ENCODE data around the gene EXOC3.

EXOC3 gene

GRCh38 chr5:421901-422300, 21.1 kb upstream of the EXOC3 start:
- H3K27ac ChIP-seq (ENCODE audit: low read length): no peak overlapping the region
- H3K9me3 ChIP-seq (ENCODE audit: control insufficient read depth in 1 of 2, low read length in 2 of 2): no peaks in the 10 kb centered on the region
- H3K4me3 ChIP-seq (ENCODE audit: low read depth in 1 of 2, low read length in 2 of 2): no peak overlapping the region

GRCh38 chr5:422323-423232, 20.4 kb upstream of the EXOC3 start:
- H3K36me3 ChIP-seq (ENCODE audit: control insufficient read depth in 1 of 2, insufficient read depth in 2 of 2, low read length in 2 of 2): no peaks in the 10 kb centered on the region
- H3K9me3 ChIP-seq (ENCODE audit: control insufficient read depth in 1 of 2, low read length in 2 of 2): no peaks in the 10 kb centered on the region
- no peak overlapping the region for H3K27ac ChIP-seq (ENCODE audit: low read length)
- no peak overlapping the region for H3K4me3 ChIP-seq (ENCODE audit: low read depth in 1 of 2, low read length in 2 of 2)
- H3K4me1 ChIP-seq (ENCODE audit: control insufficient read depth in 1 of 2, insufficient read depth in 2 of 2, low read length in 2 of 2): no peaks in the 10 kb centered on the region
- H3K27me3 ChIP-seq (ENCODE audit: low read depth, low read length): no peaks in the 10 kb centered on the region

More at GRCh38 chr5:421901-422300, 21.1 kb upstream of the EXOC3 start:
- Histone ChIP-seq H3K36me3 (ENCODE audit: control insufficient read depth in 1 of 2, insufficient read depth in 2 of 2, low read length in 2 of 2) (no peaks in the 10 kb centered on the region), H3K27me3 (ENCODE audit: low read depth, low read length) (no peaks in the 10 kb centered on the region), H3K4me1 (ENCODE audit: control insufficient read depth in 1 of 2, insufficient read depth in 2 of 2, low read length in 2 of 2) (no peaks in the 10 kb centered on the region)

- H3K27ac ChIP-seq (ENCODE audit: low read length): no peak overlapping the region
- no peak overlapping the region for H3K4me3 ChIP-seq (ENCODE audit: low read depth in 1 of 2, low read length in 2 of 2)
- H3K27me3 ChIP-seq (ENCODE audit: low read depth, low read length): no peaks in the 10 kb centered on the region
- no peaks in the 10 kb centered on the region for H3K9me3 ChIP-seq (ENCODE audit: control insufficient read depth in 1 of 2, low read length in 2 of 2)
- H3K4me1 ChIP-seq (ENCODE audit: control insufficient read depth in 1 of 2, insufficient read depth in 2 of 2, low read length in 2 of 2): no peaks in the 10 kb centered on the region
- H3K36me3 ChIP-seq (ENCODE audit: control insufficient read depth in 1 of 2, insufficient read depth in 2 of 2, low read length in 2 of 2): no peaks in the 10 kb centered on the region
Measured at GRCh38 chr5:423233-423565, 19.8 kb upstream of the EXOC3 start.

DNA sequence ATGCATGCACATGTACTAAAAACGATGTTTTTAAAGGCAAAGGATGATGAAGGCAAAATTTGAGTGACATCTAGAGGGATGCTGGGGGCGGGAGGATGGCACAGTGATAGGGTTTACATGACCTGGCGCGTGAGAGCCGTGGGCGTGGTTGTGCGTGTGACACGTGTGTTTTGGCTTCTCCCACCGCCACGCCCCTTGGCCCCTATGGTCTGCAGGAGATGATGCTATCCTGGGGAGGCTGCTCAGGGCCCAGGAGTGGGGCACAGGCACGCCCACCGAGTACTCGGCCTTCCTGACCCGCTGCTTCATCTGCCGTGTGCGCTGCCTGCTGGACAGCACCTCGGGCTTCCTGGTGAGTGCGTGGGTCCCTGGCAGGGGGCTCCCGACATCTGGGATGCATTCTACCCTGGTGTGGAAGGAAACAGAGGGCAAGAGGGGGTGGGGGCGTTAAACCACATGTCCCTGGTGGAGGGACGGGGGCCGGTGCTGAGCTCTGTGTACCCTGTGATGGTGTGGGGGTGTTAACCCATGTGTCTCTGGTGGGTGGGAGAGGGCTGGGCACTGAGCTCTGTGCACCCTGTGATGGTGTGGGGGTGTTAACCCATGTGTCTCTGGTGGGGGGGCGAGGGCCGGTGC, 19.2 kb upstream of the EXOC3 start:
- no peak overlapping the region for H3K27ac ChIP-seq (ENCODE audit: low read length)
- no peaks in the 10 kb centered on the region for H3K36me3 ChIP-seq (ENCODE audit: control insufficient read depth in 1 of 2, insufficient read depth in 2 of 2, low read length in 2 of 2)
- H3K9me3 ChIP-seq (ENCODE audit: control insufficient read depth in 1 of 2, low read length in 2 of 2): no peaks in the 10 kb centered on the region
- no peak overlapping the region for H3K4me3 ChIP-seq (ENCODE audit: low read depth in 1 of 2, low read length in 2 of 2)
- no peaks in the 10 kb centered on the region for H3K27me3 ChIP-seq (ENCODE audit: low read depth, low read length)
- no peaks in the 10 kb centered on the region for H3K4me1 ChIP-seq (ENCODE audit: control insufficient read depth in 1 of 2, insufficient read depth in 2 of 2, low read length in 2 of 2)

DNA sequence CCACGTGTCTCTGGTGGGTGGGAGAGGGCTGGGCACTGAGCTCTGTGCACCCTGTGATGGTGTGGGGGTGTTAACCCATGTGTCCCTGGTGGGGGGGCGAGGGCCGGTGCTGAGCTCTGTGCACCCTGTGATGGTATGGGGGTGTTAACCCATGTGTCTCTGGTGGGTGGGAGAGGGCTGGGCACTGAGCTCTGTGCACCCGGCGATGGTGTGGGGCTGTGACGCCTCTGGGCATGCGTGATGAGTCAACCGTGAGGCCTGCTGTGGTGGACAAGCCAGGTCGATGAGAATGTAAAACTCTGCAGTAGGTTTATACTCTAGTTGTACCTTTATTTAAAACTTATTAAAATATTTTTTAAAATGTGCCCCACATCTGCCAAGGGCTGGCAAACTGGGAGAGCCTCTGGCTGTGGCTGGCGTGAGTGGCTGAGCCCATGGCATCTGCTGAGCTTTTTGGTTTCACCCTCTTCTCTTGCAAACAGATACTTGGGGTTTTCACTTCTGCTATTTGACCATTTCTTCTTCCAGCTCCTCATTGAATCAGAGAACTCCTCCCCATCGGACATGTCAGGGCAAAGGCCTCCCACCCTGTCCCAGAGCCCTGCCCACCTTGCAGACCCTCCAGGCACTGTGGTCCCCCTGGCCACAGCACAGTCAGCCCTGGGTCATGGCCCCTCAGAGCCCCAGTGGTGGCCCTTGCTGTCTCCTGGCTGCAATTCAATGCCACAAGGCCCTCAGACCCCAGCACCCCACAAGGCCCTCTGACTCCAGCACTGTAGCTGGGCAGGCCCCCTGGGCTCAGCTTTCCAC, 18.5 kb upstream of the EXOC3 start:
- Histone ChIP-seq H3K27ac (ENCODE audit: low read length) (no peak overlapping the region), H3K9me3 (ENCODE audit: control insufficient read depth in 1 of 2, low read length in 2 of 2) (no peaks in the 10 kb centered on the region), H3K4me1 (ENCODE audit: control insufficient read depth in 1 of 2, insufficient read depth in 2 of 2, low read length in 2 of 2) (peaks cover 0 to 2% of the 10 kb centered on the region in 2 donors), H3K4me3 (ENCODE audit: low read depth in 1 of 2, low read length in 2 of 2) (no peak overlapping the region), H3K27me3 (ENCODE audit: low read depth, low read length) (no peaks in the 10 kb centered on the region), H3K36me3 (ENCODE audit: control insufficient read depth in 1 of 2, insufficient read depth in 2 of 2, low read length in 2 of 2) (no peaks in the 10 kb centered on the region)

GRCh38 chr5:425714-426113, 17.3 kb upstream of the EXOC3 start:
- Histone ChIP-seq H3K27me3 (ENCODE audit: low read depth, low read length) (no peaks in the 10 kb centered on the region), H3K4me1 (ENCODE audit: control insufficient read depth in 1 of 2, insufficient read depth in 2 of 2, low read length in 2 of 2) (peaks cover 4% of the 10 kb centered on the region in 2 donors), H3K4me3 (ENCODE audit: low read depth in 1 of 2, low read length in 2 of 2) (no peak overlapping the region), H3K36me3 (ENCODE audit: control insufficient read depth in 1 of 2, insufficient read depth in 2 of 2, low read length in 2 of 2) (no peaks in the 10 kb centered on the region), H3K27ac (ENCODE audit: low read length) (no peak overlapping the region), H3K9me3 (ENCODE audit: control insufficient read depth in 1 of 2, low read length in 2 of 2) (no peaks in the 10 kb centered on the region)

DNA sequence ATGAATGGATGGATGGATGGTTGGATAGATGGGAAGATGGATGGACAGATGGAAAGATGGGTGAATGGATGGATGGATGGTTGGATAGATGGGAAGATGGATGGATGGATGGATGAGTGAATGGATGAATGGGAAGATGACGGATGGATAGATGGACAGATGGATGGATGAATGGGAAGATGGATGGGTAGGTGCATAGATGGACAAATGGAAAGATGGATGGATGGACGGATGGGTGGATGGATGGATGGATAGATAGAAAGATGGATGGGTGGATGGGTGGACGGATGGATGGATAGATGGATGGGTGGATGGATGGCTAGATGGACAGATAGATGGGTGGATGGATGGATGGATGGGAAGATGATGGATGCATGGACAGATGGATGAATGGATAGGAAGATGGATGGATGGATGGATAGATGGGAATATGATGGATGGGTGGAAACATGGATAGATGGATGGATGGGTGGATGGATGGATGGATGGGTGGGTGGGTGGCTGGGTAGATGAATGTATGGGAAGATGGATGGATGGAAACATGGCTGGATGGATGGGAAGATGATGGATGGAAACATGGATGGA, 16.5 kb upstream of the EXOC3 start:
- Histone ChIP-seq H3K27ac (ENCODE audit: low read length) (no peak overlapping the region), H3K36me3 (ENCODE audit: control insufficient read depth in 1 of 2, insufficient read depth in 2 of 2, low read length in 2 of 2) (no peaks in the 10 kb centered on the region), H3K4me3 (ENCODE audit: low read depth in 1 of 2, low read length in 2 of 2) (no peak overlapping the region), H3K4me1 (ENCODE audit: control insufficient read depth in 1 of 2, insufficient read depth in 2 of 2, low read length in 2 of 2) (peaks cover 4% of the 10 kb centered on the region in 2 donors), H3K9me3 (ENCODE audit: control insufficient read depth in 1 of 2, low read length in 2 of 2) (no peaks in the 10 kb centered on the region), H3K27me3 (ENCODE audit: low read depth, low read length) (no peaks in the 10 kb centered on the region)

DNA sequence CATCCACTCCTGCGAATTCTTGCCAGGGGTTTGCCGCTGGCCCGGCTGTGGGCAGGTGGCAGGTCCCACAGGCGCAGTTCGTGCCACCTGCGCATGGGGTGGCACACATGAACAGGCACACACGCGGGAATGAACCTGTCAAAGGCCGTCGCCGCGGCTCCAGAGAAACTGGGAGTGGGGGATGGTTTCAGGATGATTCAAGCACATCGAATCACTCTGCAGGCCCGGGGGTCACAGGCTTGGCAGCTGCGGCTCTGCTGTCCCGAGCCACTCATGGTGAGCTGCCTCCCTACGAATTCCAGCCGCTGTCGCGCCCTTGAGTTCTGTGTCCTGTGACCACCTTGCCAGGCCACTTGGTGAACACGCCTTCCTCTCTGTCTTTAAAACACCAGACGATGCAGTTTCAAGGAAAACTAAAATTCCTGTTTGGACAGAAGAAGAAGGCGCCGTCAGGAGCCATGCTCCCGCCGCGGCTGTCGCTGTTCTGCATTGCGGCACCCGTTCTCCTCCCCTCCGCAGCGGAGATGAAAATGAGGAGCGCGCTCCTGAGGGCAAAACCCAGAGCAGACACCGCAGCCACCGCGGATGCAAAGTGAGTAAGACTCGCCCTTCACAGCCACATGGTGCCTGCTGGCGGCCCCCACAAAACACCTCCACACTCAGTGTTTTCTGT, 15.4 kb upstream of the EXOC3 start:
- Histone ChIP-seq H3K27ac (ENCODE audit: low read length) (no peak overlapping the region), H3K4me1 (ENCODE audit: control insufficient read depth in 1 of 2, insufficient read depth in 2 of 2, low read length in 2 of 2) (peaks cover 4% of the 10 kb centered on the region in 2 donors), H3K4me3 (ENCODE audit: low read depth in 1 of 2, low read length in 2 of 2) (no peak overlapping the region), H3K36me3 (ENCODE audit: control insufficient read depth in 1 of 2, insufficient read depth in 2 of 2, low read length in 2 of 2) (no peaks in the 10 kb centered on the region), H3K9me3 (ENCODE audit: control insufficient read depth in 1 of 2, low read length in 2 of 2) (no peaks in the 10 kb centered on the region), H3K27me3 (ENCODE audit: low read depth, low read length) (no peaks in the 10 kb centered on the region)

- H3K27ac ChIP-seq (ENCODE audit: low read length): no peak overlapping the region
- H3K4me1 ChIP-seq (ENCODE audit: control insufficient read depth in 1 of 2, insufficient read depth in 2 of 2, low read length in 2 of 2): peaks cover 4% of the 10 kb centered on the region in 2 donors
- no peaks in the 10 kb centered on the region for H3K27me3 ChIP-seq (ENCODE audit: low read depth, low read length)
- no peak overlapping the region for H3K4me3 ChIP-seq (ENCODE audit: low read depth in 1 of 2, low read length in 2 of 2)
- no peaks in the 10 kb centered on the region for H3K36me3 ChIP-seq (ENCODE audit: control insufficient read depth in 1 of 2, insufficient read depth in 2 of 2, low read length in 2 of 2)
- no peaks in the 10 kb centered on the region for H3K9me3 ChIP-seq (ENCODE audit: control insufficient read depth in 1 of 2, low read length in 2 of 2)
Measured at GRCh38 chr5:428219-428618, 14.8 kb upstream of the EXOC3 start.

DNA sequence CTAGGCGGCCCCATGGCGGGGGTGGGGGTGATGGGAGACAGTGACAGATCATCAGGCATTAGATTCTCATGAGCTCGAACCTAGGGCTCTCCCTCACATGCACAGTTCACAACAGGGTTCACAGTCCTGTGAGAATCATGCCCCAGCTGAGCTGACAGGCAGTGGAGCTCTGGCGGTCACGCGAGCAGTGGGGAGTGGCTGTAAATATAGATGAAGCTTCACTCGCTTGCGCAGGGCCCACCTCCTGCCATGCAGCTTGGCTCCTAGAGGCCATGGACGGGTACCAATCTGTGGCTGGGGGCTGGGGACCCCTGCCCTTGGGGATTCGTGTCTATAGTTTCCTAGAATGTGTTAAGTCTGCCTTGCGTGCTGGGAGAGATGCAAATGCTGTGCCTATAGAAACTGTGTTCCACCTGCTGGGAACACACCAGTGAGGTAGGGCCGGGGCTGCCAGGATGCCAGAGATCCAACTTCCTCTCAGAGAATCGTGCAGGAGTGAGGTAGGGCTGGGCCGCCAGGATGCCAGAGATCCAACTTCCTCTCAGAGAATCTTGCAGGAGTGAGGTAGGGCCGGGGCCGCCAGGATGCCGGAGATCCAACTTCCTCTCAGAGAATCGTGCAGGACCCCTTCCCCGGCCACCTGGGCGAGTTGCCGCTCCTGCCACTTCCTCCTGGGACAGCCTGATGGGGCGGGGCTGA, 14.1 kb upstream of the EXOC3 start:
- H3K9me3 ChIP-seq (ENCODE audit: control insufficient read depth in 1 of 2, low read length in 2 of 2): no peaks in the 10 kb centered on the region
- H3K4me3 ChIP-seq (ENCODE audit: low read depth in 1 of 2, low read length in 2 of 2): no peak overlapping the region
- peaks cover 4% of the 10 kb centered on the region in 2 donors for H3K4me1 ChIP-seq (ENCODE audit: control insufficient read depth in 1 of 2, insufficient read depth in 2 of 2, low read length in 2 of 2)
- H3K27ac ChIP-seq (ENCODE audit: low read length): no peak overlapping the region
- no peaks in the 10 kb centered on the region for H3K36me3 ChIP-seq (ENCODE audit: control insufficient read depth in 1 of 2, insufficient read depth in 2 of 2, low read length in 2 of 2)
- no peaks in the 10 kb centered on the region for H3K27me3 ChIP-seq (ENCODE audit: low read depth, low read length)

Data from muscle layer of duodenum (tissue), 2 donors.